ENCODE results near the gene TRAPPC14. TPM values are rescaled to one million over a fixed set of nuclear protein-coding genes. Genes with fewer than 3 reads are reported as not detected.

Gene TRAPPC14
- total and polyA plus RNA-seq, 3 experiments from 2014 or later, result 3.4 to 33.2 (median 30.5) TPM

DNA sequence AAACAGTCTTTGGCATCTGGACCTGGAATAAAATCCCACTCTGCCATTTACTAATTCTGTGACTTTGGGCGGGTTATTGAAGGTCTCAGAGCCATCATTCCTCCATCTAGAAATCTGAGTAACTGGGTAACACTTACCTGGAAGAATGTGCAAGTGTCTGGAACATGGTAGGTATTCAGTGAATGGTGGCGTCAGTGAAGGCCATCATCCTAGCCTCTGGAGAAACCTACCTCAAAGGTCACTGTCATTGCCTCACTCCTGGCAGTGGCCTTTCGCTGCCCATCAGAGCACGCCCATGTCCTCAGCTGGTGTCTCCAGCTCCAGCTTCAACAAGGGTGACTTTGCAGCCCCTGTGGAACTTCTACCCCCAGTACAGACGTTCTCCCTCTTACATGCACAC, 5.3 kb upstream of the TRAPPC14 start:
- Histone ChIP-seq H3K4me1 (ENCODE audit: insufficient read depth, low read length) (peaks cover 61% of the 10 kb centered on the region), H3K27me3 (ENCODE audit: insufficient read depth, low read length, poor library complexity, severe bottlenecking) (no peaks in the 10 kb centered on the region), H3K36me3 (ENCODE audit: insufficient read depth, low read length) (no peaks in the 10 kb centered on the region), H3K9me3 (ENCODE audit: low read length) (no peaks in the 10 kb centered on the region), H3K27ac (ENCODE audit: low read depth, low read length) (no peak overlapping the region), H3K4me3 (ENCODE audit: low read length) (peak overlapping the region; percentile 50)
- ChIA-PET POLR2A (interaction anchor here (0.6 to 1.0 kb wide), 6 partner anchors 10 to 265 kb away, joined by 3 to 5 read pairs (median 4); partner anchors contain the start of genes GPC2, LAMTOR4, STAG3 and ZCWPW1), CTCF (interaction anchor here (0.9 to 1.2 kb wide), 3 partner anchors 30 to 528 kb away, joined by 3 to 4 read pairs (median 3); no protein-coding TSS in a partner anchor)
- no peak for DNase-seq
- Mint-ChIP-seq H3K36me3 (no peaks in the 10 kb centered on the region), H3K27ac (peak overlapping the region in 4 of 8 donors; percentile 71 to 87 (median 86)), H3K9me3 (no peaks in the 10 kb centered on the region), H3K4me3 (peak overlapping the region in 1 of 7 donors; percentile 67), H3K4me1 (peaks cover 44 to 63% (median 50%) of the 10 kb centered on the region in 3 donors), H3K27me3 (peaks cover 24% of the 10 kb centered on the region in 2 donors)

DNA sequence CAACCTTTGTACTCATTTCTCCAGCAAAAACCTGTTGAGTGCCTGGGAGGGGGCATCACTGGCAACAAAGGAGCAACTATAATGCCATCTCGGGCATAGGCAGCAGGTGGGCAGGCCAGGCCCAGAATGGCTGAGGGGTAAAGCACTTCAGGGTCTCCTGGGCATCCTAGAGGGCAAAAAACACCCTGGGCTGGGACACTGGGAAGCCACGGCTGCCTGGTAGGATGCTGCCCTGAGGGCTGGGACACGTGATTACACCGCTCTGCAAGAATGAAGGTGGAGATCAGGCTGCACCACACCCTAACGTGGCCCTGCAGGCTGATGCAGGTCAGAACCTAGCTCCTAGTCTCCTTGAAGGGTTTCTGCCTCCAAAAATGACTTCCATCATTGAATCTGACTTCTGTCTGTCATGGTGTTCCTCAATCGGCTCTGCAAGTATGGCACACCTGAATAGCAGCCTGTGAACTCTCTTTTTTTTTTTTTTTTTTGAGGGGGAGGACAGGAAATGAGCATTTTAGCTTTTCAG, 4.5 kb upstream of the TRAPPC14 start:
- Histone ChIP-seq H3K4me3 (ENCODE audit: low read length) (peak overlapping the region; percentile 50), H3K27me3 (ENCODE audit: insufficient read depth, low read length, poor library complexity, severe bottlenecking) (no peaks in the 10 kb centered on the region), H3K4me1 (ENCODE audit: insufficient read depth, low read length) (peaks cover 55% of the 10 kb centered on the region), H3K9me3 (ENCODE audit: low read length) (no peaks in the 10 kb centered on the region), H3K36me3 (ENCODE audit: insufficient read depth, low read length) (no peaks in the 10 kb centered on the region), H3K27ac (ENCODE audit: low read depth, low read length) (no peak overlapping the region)
- Mint-ChIP-seq H3K36me3 (peaks cover 0 to 1% (median 0%) of the 10 kb centered on the region in 3 donors), H3K4me3 (peak overlapping the region in 6 of 7 donors; percentile 58 to 85 (median 66)), H3K27me3 (peaks cover 17% of the 10 kb centered on the region in 2 donors), H3K27ac (peak overlapping the region; percentile 71 to 91 (median 84)), H3K9me3 (no peaks in the 10 kb centered on the region), H3K4me1 (peaks cover 36 to 59% (median 42%) of the 10 kb centered on the region in 3 donors)
- DNase-seq, result peak in 1 of 5 donors; percentile 66
- POLR2A ChIA-PET, result interaction anchor here (0.6 to 1.0 kb wide), 6 partner anchors 9 to 266 kb away, joined by 3 to 5 read pairs (median 4); partner anchors contain the start of genes GPC2, LAMTOR4, STAG3 and ZCWPW1
- CTCF ChIA-PET, result interaction anchor here (0.8 to 1.2 kb wide), 3 partner anchors 30 to 529 kb away, joined by 3 to 4 read pairs (median 3); no protein-coding TSS in a partner anchor

DNA sequence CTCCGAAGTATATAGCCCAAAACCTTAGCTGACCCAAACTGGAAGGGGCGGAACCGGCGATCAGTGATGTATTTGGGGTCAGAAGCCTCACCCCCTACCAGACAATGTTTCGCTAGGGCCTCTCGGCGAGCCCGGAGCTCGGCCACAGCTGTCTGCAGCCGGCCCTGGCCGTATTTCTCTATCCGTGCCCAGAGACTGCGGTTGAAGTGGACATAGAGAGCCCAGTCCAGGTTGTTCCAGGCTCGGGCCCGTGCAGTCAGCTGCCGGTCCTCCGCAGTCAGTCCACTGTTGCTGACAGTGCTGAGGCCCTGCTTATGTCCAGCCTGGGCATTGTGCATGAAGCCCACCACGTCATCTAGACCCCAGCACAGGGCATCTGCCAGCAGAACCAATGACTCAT, 1.5 kb upstream of the TRAPPC14 start:
- H3K4me1 Mint-ChIP-seq, result peaks cover 34 to 63% (median 45%) of the 10 kb centered on the region in 3 donors
- no peaks in the 10 kb centered on the region for H3K27me3 Mint-ChIP-seq
- H3K27ac ChIP-seq (ENCODE audit: low read depth, low read length), result no peak overlapping the region
- ChIA-PET CTCF (interaction anchor here (0.7 to 6.1 kb wide), 4 partner anchors 7 to 30 kb away, joined by 3 to 22 read pairs (median 5); partner anchors contain the start of genes GAL3ST4, GPC2 and STAG3), POLR2A (interaction anchor here (2.8 kb wide), 1 partner anchor 11 kb away, joined by 23 read pairs; the partner anchor contains the start of gene LAMTOR4)
- H3K27me3 ChIP-seq (ENCODE audit: insufficient read depth, low read length, poor library complexity, severe bottlenecking), result no peaks in the 10 kb centered on the region
- H3K4me3 Mint-ChIP-seq, result peak overlapping the region in 5 of 7 donors; percentile 1 to 83 (median 82)
- H3K9me3 ChIP-seq (ENCODE audit: low read length), result no peaks in the 10 kb centered on the region
- H3K27ac Mint-ChIP-seq, result no peak overlapping the region
- peaks cover 0 to 27% (median 0%) of the 10 kb centered on the region in 3 donors for H3K36me3 Mint-ChIP-seq
- H3K4me3 ChIP-seq (ENCODE audit: low read length), result no peak overlapping the region
- H3K9me3 Mint-ChIP-seq, result no peaks in the 10 kb centered on the region
- H3K4me1 ChIP-seq (ENCODE audit: insufficient read depth, low read length), result peaks cover 46% of the 10 kb centered on the region
- peaks cover 13% of the 10 kb centered on the region for H3K36me3 ChIP-seq (ENCODE audit: insufficient read depth, low read length)
- DNase-seq, result peak in 1 of 5 donors; percentile 42

DNA sequence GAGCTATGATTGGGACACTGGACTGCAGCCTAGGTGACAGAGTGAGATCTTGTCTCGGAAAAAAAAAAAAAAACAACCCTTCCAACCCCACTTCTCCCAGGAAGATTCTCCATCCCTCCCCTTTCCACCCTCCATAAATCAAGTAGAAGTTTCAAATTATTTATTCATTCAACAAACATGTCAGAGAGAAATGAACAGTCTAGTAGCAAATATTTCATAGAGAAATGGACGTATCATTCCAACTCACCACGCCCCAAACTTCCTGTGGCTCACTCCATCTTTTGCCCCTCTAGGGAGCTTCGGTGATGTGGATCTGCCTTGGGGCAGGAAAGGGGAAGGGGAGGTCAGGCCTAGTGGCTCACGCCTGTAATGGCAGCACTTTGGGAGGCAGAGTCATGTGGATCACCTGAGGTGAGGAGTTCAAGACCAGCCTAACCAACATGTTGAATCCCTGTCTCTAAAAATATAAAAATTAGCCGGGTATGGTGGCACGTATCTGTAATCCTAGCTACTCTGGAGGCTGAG, 638 bp upstream of the TRAPPC14 start:
- H3K36me3 Mint-ChIP-seq, result peaks cover 0 to 35% (median 0%) of the 10 kb centered on the region in 3 donors
- Histone ChIP-seq H3K4me1 (ENCODE audit: insufficient read depth, low read length) (peaks cover 49% of the 10 kb centered on the region), H3K27ac (ENCODE audit: low read depth, low read length) (peak overlapping the region; percentile 75), H3K4me3 (ENCODE audit: low read length) (peak overlapping the region; percentile 42), H3K36me3 (ENCODE audit: insufficient read depth, low read length) (peaks cover 13% of the 10 kb centered on the region), H3K27me3 (ENCODE audit: insufficient read depth, low read length, poor library complexity, severe bottlenecking) (no peaks in the 10 kb centered on the region), H3K9me3 (ENCODE audit: low read length) (no peaks in the 10 kb centered on the region)
- POLR2A ChIA-PET, result interaction anchor here (0.6 to 2.8 kb wide), 4 partner anchors 8 to 75 kb away, joined by 3 to 23 read pairs (median 4); partner anchors contain the start of gene LAMTOR4
- peak overlapping the region; percentile 57 to 89 (median 81) for H3K27ac Mint-ChIP-seq
- CTCF ChIA-PET, result interaction anchor here (0.7 to 6.1 kb wide), 5 partner anchors 8 to 31 kb away, joined by 3 to 22 read pairs (median 3); partner anchors contain the start of genes GAL3ST4, GPC2, LAMTOR4 and STAG3
- H3K4me3 Mint-ChIP-seq, result peak overlapping the region; percentile 82 to 93 (median 83)
- H3K9me3 Mint-ChIP-seq, result no peaks in the 10 kb centered on the region
- peak in 1 of 5 donors; percentile 38 for DNase-seq
- H3K4me1 Mint-ChIP-seq, result peaks cover 36 to 67% (median 47%) of the 10 kb centered on the region in 3 donors
- H3K27me3 Mint-ChIP-seq, result no peaks in the 10 kb centered on the region

DNA sequence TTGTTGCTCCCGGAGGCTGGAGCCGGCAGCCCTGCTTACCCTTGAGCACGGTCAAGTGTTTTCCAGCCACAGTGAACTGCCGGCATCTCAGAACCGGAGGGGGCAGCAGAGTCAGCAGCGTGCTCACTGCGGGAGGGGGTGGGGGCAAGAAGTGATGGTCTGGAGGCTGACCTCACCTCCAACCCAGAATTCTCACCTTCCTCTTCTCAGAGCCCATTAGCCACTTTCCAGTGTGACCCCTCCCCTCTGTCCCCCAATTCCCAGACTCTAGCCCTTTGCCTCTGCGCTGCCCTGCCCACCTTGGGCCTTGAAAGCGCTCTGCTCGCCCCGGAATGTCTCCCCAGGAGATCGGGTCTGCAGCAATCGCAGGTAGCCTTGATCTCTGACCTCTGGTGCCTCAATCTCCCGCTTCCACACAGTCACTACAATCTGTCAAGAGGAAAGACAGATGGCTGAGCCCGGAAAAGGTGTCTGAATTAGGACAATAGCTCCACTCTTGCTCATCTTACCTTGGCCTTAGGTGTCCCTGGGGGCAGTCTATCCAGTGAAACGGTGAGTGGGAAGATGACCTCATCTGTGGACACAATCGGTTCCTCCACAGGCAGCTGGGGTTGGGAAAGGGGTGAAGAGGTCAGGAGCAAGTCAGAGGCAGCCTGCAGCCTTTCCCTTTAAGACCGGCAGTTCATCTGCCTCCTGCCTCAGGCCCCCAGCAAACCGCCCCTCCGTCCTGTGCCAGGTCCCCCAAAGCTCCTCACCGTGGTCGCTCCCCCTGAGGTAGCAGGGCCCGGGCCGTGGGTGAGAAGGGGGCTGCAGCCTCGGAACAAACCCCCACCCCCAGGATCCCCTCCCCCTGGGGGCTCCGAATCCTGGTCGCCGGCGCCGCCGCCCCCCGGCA, 942 bp downstream of the TRAPPC14 start:
- Mint-ChIP-seq H3K36me3 (peaks cover 0 to 50% (median 2%) of the 10 kb centered on the region in 3 donors), H3K4me1 (peaks cover 27 to 62% (median 47%) of the 10 kb centered on the region in 3 donors), H3K4me3 (peak overlapping the region; percentile 77 to 91 (median 85)), H3K27ac (peak overlapping the region; percentile 68 to 96 (median 90)), H3K9me3 (no peaks in the 10 kb centered on the region), H3K27me3 (no peaks in the 10 kb centered on the region)
- H3K4me3 ChIP-seq (ENCODE audit: low read length), result peak overlapping the region; percentile 42
- peaks cover 35% of the 10 kb centered on the region for H3K4me1 ChIP-seq (ENCODE audit: insufficient read depth, low read length)
- peak overlapping the region; percentile 75 for H3K27ac ChIP-seq (ENCODE audit: low read depth, low read length)
- POLR2A ChIA-PET, result interaction anchor here (0.5 to 2.8 kb wide), 6 partner anchors 9 to 114 kb away, joined by 3 to 23 read pairs (median 4); partner anchors contain the start of genes GPC2, LAMTOR4 and STAG3
- CTCF ChIA-PET, result interaction anchor here (1.0 to 6.1 kb wide), 5 partner anchors 9 to 33 kb away, joined by 3 to 22 read pairs (median 6); partner anchors contain the start of gene GAL3ST4
- no peaks in the 10 kb centered on the region for H3K27me3 ChIP-seq (ENCODE audit: insufficient read depth, low read length, poor library complexity, severe bottlenecking)
- DNase-seq, result no peak
- H3K9me3 ChIP-seq (ENCODE audit: low read length), result no peaks in the 10 kb centered on the region
- peaks cover 13% of the 10 kb centered on the region for H3K36me3 ChIP-seq (ENCODE audit: insufficient read depth, low read length)

DNA sequence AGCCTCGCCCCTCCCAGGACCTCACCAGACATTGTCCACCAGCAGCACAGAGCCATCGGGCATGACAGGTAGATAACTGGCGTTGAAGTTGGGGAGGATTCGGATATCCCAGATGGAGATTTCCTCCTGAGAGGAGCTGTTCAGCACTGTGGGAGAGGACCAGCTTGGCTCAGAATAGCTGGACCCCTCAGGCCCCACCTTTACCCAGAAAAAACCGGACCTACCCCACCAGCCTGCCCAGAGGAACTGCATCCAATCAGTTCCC, 1.5 kb downstream of the TRAPPC14 start:
- Mint-ChIP-seq H3K9me3 (no peaks in the 10 kb centered on the region), H3K36me3 (peaks cover 0 to 56% (median 6%) of the 10 kb centered on the region in 3 donors), H3K27me3 (no peaks in the 10 kb centered on the region), H3K4me1 (peaks cover 32 to 66% (median 51%) of the 10 kb centered on the region in 3 donors), H3K27ac (peak overlapping the region; percentile 61 to 96 (median 85)), H3K4me3 (peak overlapping the region; percentile 77 to 87 (median 85))
- CTCF ChIA-PET, result interaction anchor here (1.0 to 6.1 kb wide), 5 partner anchors 10 to 33 kb away, joined by 3 to 22 read pairs (median 6); partner anchors contain the start of gene GAL3ST4
- POLR2A ChIA-PET, result interaction anchor here (0.5 to 2.8 kb wide), 4 partner anchors 8 to 73 kb away, joined by 4 to 23 read pairs (median 4); partner anchors contain the start of genes GPC2, LAMTOR4 and STAG3
- peaks cover 40% of the 10 kb centered on the region for H3K4me1 ChIP-seq (ENCODE audit: insufficient read depth, low read length)
- no peaks in the 10 kb centered on the region for H3K9me3 ChIP-seq (ENCODE audit: low read length)
- H3K27ac ChIP-seq (ENCODE audit: low read depth, low read length), result peak overlapping the region; percentile 75
- no peak for DNase-seq
- peaks cover 13% of the 10 kb centered on the region for H3K36me3 ChIP-seq (ENCODE audit: insufficient read depth, low read length)
- H3K27me3 ChIP-seq (ENCODE audit: insufficient read depth, low read length, poor library complexity, severe bottlenecking), result no peaks in the 10 kb centered on the region
- H3K4me3 ChIP-seq (ENCODE audit: low read length), result peak overlapping the region; percentile 42

All from CD8-positive, alpha-beta memory T cell (primary cell).